ENCODE measurements around the gene DGKK.
"Not testable (repeated sequence)": the region's sequence is repeated elsewhere in the genome, so short reads cannot be mapped to it uniquely, and the experiment has no call there.

Gene DGKK

GRCh38 chrX:50343917-50344316 lies 126.7 kb downstream of the DGKK start:
- no peak overlapping the region for H4K8ac ChIP-seq (ENCODE audit: low read length)
- no peak overlapping the region for H2BK12ac ChIP-seq (ENCODE audit: low read length in 2 of 2)
- H3K27me3 ChIP-seq (ENCODE audit: control insufficient read depth in 1 of 2, insufficient read depth in 1 of 2, low read length in 2 of 2): peaks cover 0 to 19% of the 10 kb centered on the region in 2 experiments

GRCh38 chrX:50333308-50333707 lies 137.3 kb downstream of the DGKK start:
- no peaks in the 10 kb centered on the region for H3K36me3 ChIP-seq (ENCODE audit: control insufficient read depth in 1 of 2, insufficient read depth in 2 of 2, low read depth in 1 of 2, low read length in 2 of 2)
- H3K4me3 ChIP-seq (ENCODE audit: insufficient read depth in 1 of 2, low read depth in 1 of 2, low read length in 2 of 2): no peak overlapping the region
- no peak overlapping the region for H4K8ac ChIP-seq (ENCODE audit: low read length)
- WGBS: 89% methylated on average over 5 of the region's 6 CpGs
- no peaks in the 10 kb centered on the region for H3K4me1 ChIP-seq (ENCODE audit: control insufficient read depth, insufficient read depth, low read depth, low read length)
- no peak overlapping the region for H2AFZ ChIP-seq (ENCODE audit: low read depth, low read length)
- DNase-seq: no peak
- H3K79me1 ChIP-seq (replicated peaks; ENCODE audit: low read length, poor library complexity, severe bottlenecking): no peaks in the 10 kb centered on the region
- peaks cover 0 to 5% of the 10 kb centered on the region in 2 experiments for H3K27me3 ChIP-seq (ENCODE audit: control insufficient read depth in 1 of 2, insufficient read depth in 1 of 2, low read length in 2 of 2)
- H3K18ac ChIP-seq (ENCODE audit: low read depth in 1 of 2, low read length in 2 of 2): no peak overlapping the region
- no peak overlapping the region for H3K14ac ChIP-seq (ENCODE audit: low read length in 2 of 2)
- no peak overlapping the region for H4K91ac ChIP-seq (ENCODE audit: low read length)
- H2BK120ac ChIP-seq (ENCODE audit: low read depth, low read length): no peak overlapping the region
- no peak overlapping the region for H3K4ac ChIP-seq (ENCODE audit: low read depth in 1 of 2, low read length in 2 of 2)
- no peak overlapping the region for H2BK5ac ChIP-seq (ENCODE audit: low read depth, low read length, poor library complexity, severe bottlenecking)
- H2BK15ac ChIP-seq (ENCODE audit: low read depth, poor library complexity, severe bottlenecking): no peak overlapping the region
- no peak overlapping the region for H3K9ac ChIP-seq (ENCODE audit: low read length)
- no peak overlapping the region for H3K4me2 ChIP-seq (ENCODE audit: low read length, poor library complexity, severe bottlenecking)
- no peak overlapping the region for H3K27ac ChIP-seq (ENCODE audit: low read length, poor library complexity, severe bottlenecking)
- no peak overlapping the region for H2AK5ac ChIP-seq (ENCODE audit: low read length, severe bottlenecking)
- H3K23ac ChIP-seq (ENCODE audit: low read length in 2 of 2): no peak overlapping the region
- H2BK12ac ChIP-seq (ENCODE audit: low read length in 2 of 2): no peak overlapping the region
- no peaks in the 10 kb centered on the region for H3K9me3 ChIP-seq (ENCODE audit: control insufficient read depth, low read length)

More at GRCh38 chrX:50343917-50344316, 126.7 kb downstream of the DGKK start:
- DNase-seq: no peak
- Histone ChIP-seq H4K91ac (ENCODE audit: low read length) (no peak overlapping the region), H3K9me3 (ENCODE audit: control insufficient read depth, low read length) (no peaks in the 10 kb centered on the region), H3K79me1 (replicated peaks; ENCODE audit: low read length, poor library complexity, severe bottlenecking) (no peaks in the 10 kb centered on the region), H3K4me2 (ENCODE audit: low read length, poor library complexity, severe bottlenecking) (no peak overlapping the region), H3K14ac (ENCODE audit: low read length in 2 of 2) (no peak overlapping the region), H3K27ac (ENCODE audit: low read length, poor library complexity, severe bottlenecking) (no peak overlapping the region), H3K9ac (ENCODE audit: low read length) (no peak overlapping the region), H2BK15ac (ENCODE audit: low read depth, poor library complexity, severe bottlenecking) (no peak overlapping the region), H3K4ac (ENCODE audit: low read depth in 1 of 2, low read length in 2 of 2) (no peak overlapping the region), H2BK5ac (ENCODE audit: low read depth, low read length, poor library complexity, severe bottlenecking) (no peak overlapping the region), H3K4me3 (ENCODE audit: insufficient read depth in 1 of 2, low read depth in 1 of 2, low read length in 2 of 2) (no peak overlapping the region), H3K23ac (ENCODE audit: low read length in 2 of 2) (no peak overlapping the region), H2AK5ac (ENCODE audit: low read length, severe bottlenecking) (no peak overlapping the region), H3K18ac (ENCODE audit: low read depth in 1 of 2, low read length in 2 of 2) (no peak overlapping the region), H2BK120ac (ENCODE audit: low read depth, low read length) (no peak overlapping the region), H3K4me1 (ENCODE audit: control insufficient read depth, insufficient read depth, low read depth, low read length) (no peaks in the 10 kb centered on the region), H3K36me3 (ENCODE audit: control insufficient read depth in 1 of 2, insufficient read depth in 2 of 2, low read depth in 1 of 2, low read length in 2 of 2) (no peaks in the 10 kb centered on the region), H2AFZ (ENCODE audit: low read depth, low read length) (no peak overlapping the region)

GRCh38 chrX:50332668-50333067 lies 138.0 kb downstream of the DGKK start:
- not testable (repeated sequence) for H2AFZ ChIP-seq (ENCODE audit: low read depth, low read length); H4K8ac ChIP-seq (ENCODE audit: low read length); H3K4me1 ChIP-seq (ENCODE audit: control insufficient read depth, insufficient read depth, low read depth, low read length); H2BK12ac ChIP-seq (ENCODE audit: low read length in 2 of 2); H3K4me3 ChIP-seq (ENCODE audit: insufficient read depth in 1 of 2, low read depth in 1 of 2, low read length in 2 of 2); H4K91ac ChIP-seq (ENCODE audit: low read length); H3K23ac ChIP-seq (ENCODE audit: low read length in 2 of 2); H3K4me2 ChIP-seq (ENCODE audit: low read length, poor library complexity, severe bottlenecking); H3K9ac ChIP-seq (ENCODE audit: low read length); H3K27me3 ChIP-seq (ENCODE audit: control insufficient read depth in 1 of 2, insufficient read depth in 1 of 2, low read length in 2 of 2); H2AK5ac ChIP-seq (ENCODE audit: low read length, severe bottlenecking); H2BK5ac ChIP-seq (ENCODE audit: low read depth, low read length, poor library complexity, severe bottlenecking); H2BK120ac ChIP-seq (ENCODE audit: low read depth, low read length); H3K9me3 ChIP-seq (ENCODE audit: control insufficient read depth, low read length); H3K4ac ChIP-seq (ENCODE audit: low read depth in 1 of 2, low read length in 2 of 2); H3K18ac ChIP-seq (ENCODE audit: low read depth in 1 of 2, low read length in 2 of 2); H2BK15ac ChIP-seq (ENCODE audit: low read depth, poor library complexity, severe bottlenecking); H3K36me3 ChIP-seq (ENCODE audit: control insufficient read depth in 1 of 2, insufficient read depth in 2 of 2, low read depth in 1 of 2, low read length in 2 of 2); DNase-seq; H3K79me1 ChIP-seq (replicated peaks; ENCODE audit: low read length, poor library complexity, severe bottlenecking); H3K14ac ChIP-seq (ENCODE audit: low read length in 2 of 2); H3K27ac ChIP-seq (ENCODE audit: low read length, poor library complexity, severe bottlenecking)
- WGBS: no CpG with 5 or more reads among the region's 5 CpGs

- Histone ChIP-seq H2AK5ac (ENCODE audit: low read length, severe bottlenecking) (no peak overlapping the region), H2BK12ac (ENCODE audit: low read length in 2 of 2) (no peak overlapping the region), H3K4ac (ENCODE audit: low read depth in 1 of 2, low read length in 2 of 2) (no peak overlapping the region), H2BK5ac (ENCODE audit: low read depth, low read length, poor library complexity, severe bottlenecking) (no peak overlapping the region), H3K23ac (ENCODE audit: low read length in 2 of 2) (no peak overlapping the region), H3K9me3 (ENCODE audit: control insufficient read depth, low read length) (no peaks in the 10 kb centered on the region), H2BK120ac (ENCODE audit: low read depth, low read length) (no peak overlapping the region), H3K36me3 (ENCODE audit: control insufficient read depth in 1 of 2, insufficient read depth in 2 of 2, low read depth in 1 of 2, low read length in 2 of 2) (no peaks in the 10 kb centered on the region), H2AFZ (ENCODE audit: low read depth, low read length) (no peak overlapping the region), H3K18ac (ENCODE audit: low read depth in 1 of 2, low read length in 2 of 2) (no peak overlapping the region), H3K27me3 (ENCODE audit: control insufficient read depth in 1 of 2, insufficient read depth in 1 of 2, low read length in 2 of 2) (peaks cover 0 to 8% of the 10 kb centered on the region in 2 experiments), H3K79me1 (replicated peaks; ENCODE audit: low read length, poor library complexity, severe bottlenecking) (no peaks in the 10 kb centered on the region), H3K27ac (ENCODE audit: low read length, poor library complexity, severe bottlenecking) (no peak overlapping the region), H3K9ac (ENCODE audit: low read length) (no peak overlapping the region), H4K8ac (ENCODE audit: low read length) (no peak overlapping the region), H3K4me3 (ENCODE audit: insufficient read depth in 1 of 2, low read depth in 1 of 2, low read length in 2 of 2) (no peak overlapping the region), H2BK15ac (ENCODE audit: low read depth, poor library complexity, severe bottlenecking) (no peak overlapping the region), H4K91ac (ENCODE audit: low read length) (no peak overlapping the region), H3K14ac (ENCODE audit: low read length in 2 of 2) (no peak overlapping the region), H3K4me1 (ENCODE audit: control insufficient read depth, insufficient read depth, low read depth, low read length) (no peaks in the 10 kb centered on the region), H3K4me2 (ENCODE audit: low read length, poor library complexity, severe bottlenecking) (no peak overlapping the region)
- 60% methylated on average over 2 of the region's 2 CpGs for WGBS
- no peak for DNase-seq
These were observed 143.4 kb downstream of the DGKK start for GRCh38 chrX:50327235-50327634.
